ENCODE data around the gene DONSON.

GRCh38 chr21:33552999-33553598, 35.4 kb downstream of the DONSON start:
- TF ChIP-seq CTCF (IDR thresholded peaks at IDR 0.05) = no peak
- TF ChIP-seq POLR2A (IDR thresholded peaks at IDR 0.05) = no peak

Measured in esophagus squamous epithelium (tissue), 4 donors.